ENCODE results near the gene NR4A1. TPM values are rescaled to one million over a fixed set of nuclear protein-coding genes. Genes with fewer than 3 reads are reported as not detected.

NR4A1 gene
- total and polyA plus RNA-seq, 10 of the 15 experiments (the other 5 are each of a cell fraction or from before 2014, with no cell fraction given) = 0.05 to 7.9 (median 2.2) TPM; not detected in 1

- no peak for TF ChIP-seq ETV6 (conservative IDR thresholded peaks at IDR 0.05 in 1 of 2, IDR thresholded peaks at IDR 0.05 in 1 of 2; ENCODE audit: borderline replicate concordance in 1 of 2, low read depth in 1 of 2)
- peak; percentile 40; the same call in 1 of the 2 replicates for TF ChIP-seq NR2F1 (conservative IDR thresholded peaks at IDR 0.05)
- TF ChIP-seq E2F8 (IDR thresholded peaks at IDR 0.05; ENCODE audit: low read depth, partially characterized antibody) = no peak
- TF ChIP-seq EP300 (IDR thresholded peaks at IDR 0.05; ENCODE audit: borderline replicate concordance in 1 of 2, control insufficient read depth in 1 of 2, low read depth in 2 of 2, low read length in 2 of 2) = peak; percentile 76 to 83; a peak in 3 of 4 replicates
- peak; percentile 77 for TF ChIP-seq DPF2 (IDR thresholded peaks at IDR 0.05)
- TF ChIP-seq ZNF687 (IDR thresholded peaks at IDR 0.05) = peak; percentile 12; the same call in 1 of the 2 replicates
- 0 out of 2 replicates have a peak, but pooled peaks have one; percentile 26 for TF ChIP-seq TCF12 (IDR thresholded peaks at IDR 0.05; ENCODE audit: low read depth, low read length)
- TF ChIP-seq SIN3A (IDR thresholded peaks at IDR 0.05; ENCODE audit: low read depth, low read length) = no peak
- peak; percentile 55; the same call in 1 of the 2 replicates for TF ChIP-seq PAX5 (IDR thresholded peaks at IDR 0.05; ENCODE audit: borderline replicate concordance, low read depth, low read length)
- peak; percentile 62; the same call in 1 of the 2 replicates for TF ChIP-seq ATF7 (IDR thresholded peaks at IDR 0.05; ENCODE audit: low read depth)
- no peak for TF ChIP-seq RAD21 (IDR thresholded peaks at IDR 0.05; ENCODE audit: insufficient read depth, low read depth, low read length)
- peak; percentile 71 for TF ChIP-seq SMARCA5 (IDR thresholded peaks at IDR 0.05)
- TF ChIP-seq IKZF1 (conservative IDR thresholded peaks at IDR 0.05) = peak; percentile 84
- peak; percentile 35; the same call in 1 of the 2 replicates for TF ChIP-seq POLR2AphosphoS5 (IDR thresholded peaks at IDR 0.05; ENCODE audit: low read length)
- peak; percentile 94 for TF ChIP-seq SPI1 (IDR thresholded peaks at IDR 0.05; ENCODE audit: borderline replicate concordance, insufficient read depth, low read depth, low read length)
- peak; percentile 61 for TF ChIP-seq NBN (IDR thresholded peaks at IDR 0.05)
- TF ChIP-seq TARDBP (IDR thresholded peaks at IDR 0.05; ENCODE audit: borderline replicate concordance) = no peak
- TF ChIP-seq RFX5 (IDR thresholded peaks at IDR 0.05; ENCODE audit: low read depth, low read length) = peak; percentile 56; the same call in 1 of the 2 replicates
- TF ChIP-seq CHD4 (IDR thresholded peaks at IDR 0.05) = no peak
- peak; percentile 81 for TF ChIP-seq MTA2 (IDR thresholded peaks at IDR 0.05; ENCODE audit: low read depth)
- 0 out of 3 replicates have a peak, but pooled peaks have one; percentile 32 for TF ChIP-seq POU2F2 (IDR thresholded peaks at IDR 0.05; ENCODE audit: borderline replicate concordance, low read depth, low read length)
- peak; percentile 7 to 84; a peak in 2 of 4 replicates for TF ChIP-seq BHLHE40 (IDR thresholded peaks at IDR 0.05; ENCODE audit: borderline replicate concordance in 1 of 2, low read depth in 2 of 2, low read length in 1 of 2)
These were observed 45.1 kb upstream of the NR4A1 start (continued) for GRCh38 chr12:52005903-52006703.
